SK-N-SH (cell line): ENCODE measurements around the gene TBC1D1. TPM values are rescaled to one million over a fixed set of nuclear protein-coding genes. Genes with fewer than 3 reads are reported as not detected.

ENCODE experiments used
- CTCF ChIA-PET: fragments of 300-600, 350-600 bp; formaldehyde crosslinking; extraction: SDS; loops from one replicate; lab custom pipeline; 2021; lab: Yijun Ruan, JAX
- POLR2A ChIA-PET: fragments of 350-600 bp; sonication (Branson Sonifier 250); formaldehyde crosslinking; extraction: SDS; loops from one replicate; lab custom pipeline; 2020; ENCODE audit warnings: antibody characterized with exemption, inconsistent platforms; lab: Yijun Ruan, JAX
- DNase-seq: peaks from one replicate; pipeline ENCODE4 v3.0.0; 2012
- H2AFZ ChIP-seq: fragments of 200-600 bp; sonication (generic); 2 replicates; pipeline ENCODE4 v1.8.1; 2016; ENCODE audit warnings: antibody characterized with exemption, mild to moderate bottlenecking, low read depth
- H3F3A ChIP-seq: fragments of 200-600 bp; sonication (generic); replicated peaks from 2 replicates; pipeline ENCODE3; 2016; ENCODE audit warnings: antibody characterized with exemption, mild to moderate bottlenecking; ENCODE audit not compliant: insufficient read depth
- H3K27ac ChIP-seq, 2 experiments: fragments of 200-500 bp in 1 of 2; fragments of 200-600 bp in 1 of 2; sonication (Bioruptor generic) in 1 of 2; sonication (generic), shearing (Covaris generic) in 1 of 2; 2 replicates each; pipeline versions ENCODE4 v1.5.1 to v1.6.1; 2014 to 2016; ENCODE audit warnings: low read depth in 2 of 2, inconsistent platforms in 1 of 2, low read length in 1 of 2, mild to moderate bottlenecking in 1 of 2, mixed read lengths in 1 of 2
- H3K27me3 ChIP-seq: fragments of 200-600 bp; sonication (generic), shearing (Covaris generic); 2 replicates; pipeline ENCODE4 v1.6.1; 2016; ENCODE audit warnings: mixed run types; ENCODE audit not compliant: insufficient read depth
- H3K36me3 ChIP-seq, 2 experiments: fragments of 200-500 bp in 1 of 2; fragments of 200-600 bp in 1 of 2; sonication (Bioruptor generic) in 1 of 2; sonication (generic) in 1 of 2; replicated peaks in 1 of 2; 2 replicates each; pipeline versions ENCODE3 to v1.5.1; 2014 to 2016; ENCODE audit warnings: low read length in 1 of 2, mild to moderate bottlenecking in 1 of 2; ENCODE audit not compliant: insufficient read depth in 2 of 2, control insufficient read depth in 1 of 2
- H3K4me1 ChIP-seq, 2 experiments: fragments of 200-500 bp in 1 of 2; fragments of 200-600 bp in 1 of 2; sonication (Bioruptor generic) in 1 of 2; sonication (generic), shearing (Covaris generic) in 1 of 2; 2 replicates each; pipeline versions ENCODE4 v1.5.1 to v1.6.1; 2014 to 2016; ENCODE audit warnings: low read depth in 1 of 2, low read length in 1 of 2, mixed run types in 1 of 2; ENCODE audit not compliant: insufficient read depth in 2 of 2, control insufficient read depth in 1 of 2
- H3K4me2 ChIP-seq: fragments of 200-600 bp; sonication (generic), shearing (Covaris generic); 2 replicates; pipeline ENCODE4 v1.6.1; 2017; ENCODE audit warnings: mixed run types
- H3K4me3 ChIP-seq, 2 experiments: fragments of 200-500 bp in 1 of 2; fragments of 200-600 bp in 1 of 2; sonication (Bioruptor generic) in 1 of 2; sonication (generic), shearing (Covaris generic) in 1 of 2; 2 replicates each; pipeline versions ENCODE4 v1.5.1 to v1.8.1; 2014 to 2016; ENCODE audit warnings: low read depth in 2 of 2, inconsistent platforms in 1 of 2, low read length in 1 of 2, mild to moderate bottlenecking in 1 of 2, mixed read lengths in 1 of 2, moderate library complexity in 1 of 2
- H3K79me2 ChIP-seq: fragments of 200-600 bp; sonication (generic); 2 replicates; pipeline ENCODE4 v1.8.1; 2017; ENCODE audit warnings: mild to moderate bottlenecking; ENCODE audit not compliant: insufficient read depth
- H3K9ac ChIP-seq: fragments of 200-600 bp; sonication (generic); 2 replicates; pipeline ENCODE4 v1.6.1; 2017; ENCODE audit warnings: mixed run types
- H3K9me2 ChIP-seq: fragments of 200-600 bp; sonication (generic); 2 replicates; pipeline ENCODE4 v1.6.1; 2017; ENCODE audit warnings: mixed run types
- H3K9me3 ChIP-seq: fragments of 200-600 bp; sonication (generic); 2 replicates; pipeline ENCODE4 v1.6.1; 2017; ENCODE audit warnings: mixed run types, mild to moderate bottlenecking, moderate library complexity
- H4K20me1 ChIP-seq: fragments of 200-600 bp; sonication (generic); 2 replicates; pipeline ENCODE4 v1.6.1; 2017; ENCODE audit warnings: mild to moderate bottlenecking, mixed run types; ENCODE audit not compliant: insufficient read depth
- CHD2 ChIP-seq: fragments of 150-350 bp; IDR thresholded peaks from 2 replicates; pipeline ENCODE4 v1.6.1; 2018; ENCODE audit warnings: low read length; ENCODE audit not compliant: partially characterized antibody
- ELF1 ChIP-seq: IDR thresholded peaks from 2 replicates; pipeline ENCODE4 v1.4.0; 2012
- EP300 ChIP-seq, 2 experiments: IDR thresholded peaks; 2 replicates each; pipeline versions ENCODE4 v1.4.0 to v1.6.1; 2012; ENCODE audit warnings: borderline replicate concordance in 1 of 2, low read depth in 1 of 2, low read length in 1 of 2
- EZH2phosphoT487 ChIP-seq: fragments of 200-600 bp; sonication (generic); IDR thresholded peaks from 2 replicates; pipeline ENCODE4 v1.6.1; 2017; ENCODE audit warnings: low read depth, mixed run types, mild to moderate bottlenecking, antibody characterized with exemption, moderate library complexity, borderline replicate concordance
- FOSL2 ChIP-seq: IDR thresholded peaks from 2 replicates; pipeline ENCODE4 v1.4.0; 2012; ENCODE audit warnings: low read depth, mild to moderate bottlenecking, moderate library complexity, borderline replicate concordance
- FOXM1 ChIP-seq: IDR thresholded peaks from 2 replicates; pipeline ENCODE4 v1.4.0; 2012; ENCODE audit warnings: low read depth, mild to moderate bottlenecking
- GABPA ChIP-seq: IDR thresholded peaks from 2 replicates; pipeline ENCODE4 v1.4.0; 2012; ENCODE audit warnings: low read depth, mild to moderate bottlenecking
- GATA2 ChIP-seq: sonication (generic); formaldehyde crosslinking; IDR thresholded peaks from 2 replicates; pipeline ENCODE4 v1.5.0; 2020; ENCODE audit warnings: mild to moderate bottlenecking, missing genetic modification reagents
- JUND ChIP-seq: IDR thresholded peaks from 2 replicates; pipeline ENCODE4 v1.4.0; 2012
- MEF2A ChIP-seq: IDR thresholded peaks from 2 replicates; pipeline ENCODE4 v1.4.0; 2012; ENCODE audit warnings: low read depth, borderline replicate concordance
- NFIC ChIP-seq: IDR thresholded peaks from 2 replicates; pipeline ENCODE4 v1.4.0; 2012; ENCODE audit warnings: borderline replicate concordance
- NRF1 ChIP-seq: IDR thresholded peaks from 2 replicates; pipeline ENCODE4 v1.6.1; 2012; ENCODE audit warnings: low read depth, mild to moderate bottlenecking, low read length
- POLR2AphosphoS5 ChIP-seq: IDR thresholded peaks from 2 replicates; pipeline ENCODE4 v1.6.1; 2012; ENCODE audit warnings: low read depth, low read length
- RFX5 ChIP-seq: IDR thresholded peaks from 2 replicates; pipeline ENCODE4 v1.6.1; 2012; ENCODE audit warnings: mild to moderate bottlenecking, improper control_type of control experiment, low read length
- SIN3A ChIP-seq: IDR thresholded peaks from 2 replicates; pipeline ENCODE4 v1.6.1; 2012; ENCODE audit warnings: low read depth, mild to moderate bottlenecking, low read length, moderate library complexity, borderline replicate concordance
- SMC3 ChIP-seq: IDR thresholded peaks from 2 replicates; pipeline ENCODE4 v1.6.1; 2012; ENCODE audit warnings: low read depth, low read length, improper control_type of control experiment
- TEAD4 ChIP-seq: IDR thresholded peaks from 2 replicates; pipeline ENCODE4 v1.4.0; 2012; ENCODE audit warnings: mild to moderate bottlenecking, borderline replicate concordance; ENCODE audit not compliant: insufficient read depth
- YY1 ChIP-seq: IDR thresholded peaks from 2 replicates; pipeline ENCODE4 v1.4.0; 2012; ENCODE audit warnings: low read depth, mild to moderate bottlenecking
- WGBS: methylation state at CpG from one replicate; pipeline ENCODE4 v1.1.6; 2017; ENCODE audit warnings: low lambda C conversion rate; 5-methylcytosine and 5-hydroxymethylcytosine counted together
- polyA plus RNA-seq, 3 experiments: library from polyadenylated mRNA; depleted of rRNA; stranded (reverse); fragments of >200 nt; gene quantifications; 2 replicates each; pipeline ENCODE4 v1.2.3, GENCODE V29; 2012
- TF ChIP-seq, protein P1 (sequence below): IDR thresholded peaks from 2 replicates; pipeline ENCODE4; 2012
- TF ChIP-seq, protein P2 (sequence below): IDR thresholded peaks from 2 replicates; pipeline ENCODE4 v1.4.0; 2012; ENCODE audit warnings: low read depth, borderline replicate concordance
- TF ChIP-seq, protein P3 (sequence below): fragments of 200-600 bp; sonication (generic); IDR thresholded peaks from 2 replicates; pipeline ENCODE4 v1.6.1; 2017; ENCODE audit warnings: antibody characterized with exemption, mild to moderate bottlenecking, moderate library complexity
- TF ChIP-seq, protein P4 (sequence below): IDR thresholded peaks from 2 replicates; pipeline ENCODE4 v1.4.0; 2012; ENCODE audit warnings: low read depth
- TF ChIP-seq, protein P5 (sequence below): IDR thresholded peaks from 2 replicates; pipeline ENCODE4 v1.4.0; 2012; ENCODE audit warnings: low read depth, borderline replicate concordance
- TF ChIP-seq, protein P6 (sequence below): fragments of 150-350 bp; IDR thresholded peaks from 2 replicates; pipeline ENCODE4 v1.6.1; 2016; ENCODE audit warnings: mild to moderate bottlenecking, low read depth, low read length

TBC1D1 gene
- polyA plus RNA-seq, 1 of the 3 experiments (the other 2 are of a cell fraction) = 29.8 TPM

DNA sequence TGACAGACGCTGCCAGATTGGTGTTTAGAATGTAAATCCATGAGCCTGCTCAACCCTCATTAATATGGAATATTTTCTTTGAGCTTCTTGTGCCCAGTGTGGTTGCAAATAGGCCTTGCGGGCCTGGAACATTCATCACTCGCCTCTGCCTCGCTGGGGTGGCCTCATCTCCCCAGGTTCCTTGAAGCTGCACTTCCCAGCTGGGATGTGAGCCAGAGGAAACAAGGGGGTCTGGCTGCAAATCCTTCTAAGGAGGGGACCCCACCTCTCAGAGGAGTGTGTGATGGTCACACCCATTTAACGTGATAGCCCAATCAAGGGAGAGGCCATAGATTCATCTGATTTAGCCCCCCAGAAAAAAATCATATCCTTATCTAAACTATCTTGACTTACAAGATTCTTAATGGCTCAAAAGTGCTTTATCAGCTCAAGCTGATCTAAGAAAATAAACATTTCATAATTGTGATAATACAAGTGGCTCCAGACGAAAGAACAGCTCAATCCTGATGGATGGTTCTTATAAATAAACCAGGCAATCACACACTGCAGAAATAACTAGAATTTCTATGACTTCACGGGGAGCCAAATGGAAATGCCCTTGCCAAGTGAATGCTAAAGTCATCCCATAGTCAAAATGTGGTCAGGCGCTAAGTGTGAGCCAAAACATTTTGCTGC lies 259.2 kb downstream of the TBC1D1 start (continued):
- TF ChIP-seq CHD2 (no peak), NRF1 (no peak), RFX5 (no peak), SIN3A (no peak), FOXM1 (peak; percentile 84)
- TF ChIP-seq, protein P1, sequence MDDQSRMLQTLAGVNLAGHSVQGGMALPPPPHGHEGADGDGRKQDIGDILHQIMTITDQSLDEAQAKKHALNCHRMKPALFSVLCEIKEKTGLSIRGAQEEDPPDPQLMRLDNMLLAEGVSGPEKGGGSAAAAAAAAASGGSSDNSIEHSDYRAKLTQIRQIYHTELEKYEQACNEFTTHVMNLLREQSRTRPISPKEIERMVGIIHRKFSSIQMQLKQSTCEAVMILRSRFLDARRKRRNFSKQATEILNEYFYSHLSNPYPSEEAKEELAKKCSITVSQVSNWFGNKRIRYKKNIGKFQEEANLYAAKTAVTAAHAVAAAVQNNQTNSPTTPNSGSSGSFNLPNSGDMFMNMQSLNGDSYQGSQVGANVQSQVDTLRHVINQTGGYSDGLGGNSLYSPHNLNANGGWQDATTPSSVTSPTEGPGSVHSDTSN = peak; percentile 95
- TF ChIP-seq, protein P2, sequence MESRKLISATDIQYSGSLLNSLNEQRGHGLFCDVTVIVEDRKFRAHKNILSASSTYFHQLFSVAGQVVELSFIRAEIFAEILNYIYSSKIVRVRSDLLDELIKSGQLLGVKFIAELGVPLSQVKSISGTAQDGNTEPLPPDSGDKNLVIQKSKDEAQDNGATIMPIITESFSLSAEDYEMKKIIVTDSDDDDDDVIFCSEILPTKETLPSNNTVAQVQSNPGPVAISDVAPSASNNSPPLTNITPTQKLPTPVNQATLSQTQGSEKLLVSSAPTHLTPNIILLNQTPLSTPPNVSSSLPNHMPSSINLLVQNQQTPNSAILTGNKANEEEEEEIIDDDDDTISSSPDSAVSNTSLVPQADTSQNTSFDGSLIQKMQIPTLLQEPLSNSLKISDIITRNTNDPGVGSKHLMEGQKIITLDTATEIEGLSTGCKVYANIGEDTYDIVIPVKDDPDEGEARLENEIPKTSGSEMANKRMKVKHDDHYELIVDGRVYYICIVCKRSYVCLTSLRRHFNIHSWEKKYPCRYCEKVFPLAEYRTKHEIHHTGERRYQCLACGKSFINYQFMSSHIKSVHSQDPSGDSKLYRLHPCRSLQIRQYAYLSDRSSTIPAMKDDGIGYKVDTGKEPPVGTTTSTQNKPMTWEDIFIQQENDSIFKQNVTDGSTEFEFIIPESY = no peak

DNA sequence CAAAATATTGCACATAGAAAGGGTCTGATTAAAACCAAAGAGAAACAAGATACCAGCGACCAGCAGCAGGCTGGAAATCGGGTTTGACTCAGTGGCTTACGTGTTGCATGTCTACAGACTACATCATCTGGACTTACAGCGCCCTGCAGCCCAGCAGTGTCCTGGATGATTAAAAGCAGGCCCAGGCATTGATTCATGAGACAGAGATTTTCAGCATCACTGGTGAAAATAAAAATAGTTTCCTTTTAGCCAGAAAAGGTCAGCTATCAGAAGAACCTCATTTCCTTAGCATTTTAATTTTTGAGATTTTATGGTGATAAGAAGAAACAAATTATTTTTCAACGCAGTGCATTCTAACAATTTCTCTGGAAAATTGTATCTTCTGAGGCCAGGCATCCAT lies 259.9 kb downstream of the TBC1D1 start:
- Histone ChIP-seq H4K20me1 (no peaks in the 10 kb centered on the region), H3K27ac (peak overlapping the region; percentile 48 to 91; a peak in 3 of 4 replicates), H3K79me2 (no peaks in the 10 kb centered on the region), H3K27me3 (no peaks in the 10 kb centered on the region), H3K9ac (peak overlapping the region; percentile 46; the same call in 1 of the 2 replicates), H3K36me3 (no peaks in the 10 kb centered on the region), H3K4me1 (peaks cover 15% of the 10 kb centered on the region in 2 experiments; a peak in 3 of 4 replicates), H3F3A (peaks cover 31% of the 10 kb centered on the region), H3K9me2 (no peaks in the 10 kb centered on the region), H3K9me3 (no peaks in the 10 kb centered on the region), H2AFZ (no peak overlapping the region), H3K4me3 (no peak overlapping the region; a peak in 1 of 4 replicates), H3K4me2 (peak overlapping the region; percentile 46)
- POLR2A ChIA-PET = no interaction called here
- CTCF ChIA-PET = interaction anchor here (0.6 to 1.6 kb wide), 2 partner anchors 29 to 82 kb away, joined by 3 to 5 read pairs; no protein-coding TSS in a partner anchor
- 41% methylated on average over 5 of the region's 5 CpGs for WGBS
- no peak for DNase-seq
- TF ChIP-seq TEAD4 = peak; percentile 89
- TF ChIP-seq NFIC = peak; percentile 48
- TF ChIP-seq, protein P3, sequence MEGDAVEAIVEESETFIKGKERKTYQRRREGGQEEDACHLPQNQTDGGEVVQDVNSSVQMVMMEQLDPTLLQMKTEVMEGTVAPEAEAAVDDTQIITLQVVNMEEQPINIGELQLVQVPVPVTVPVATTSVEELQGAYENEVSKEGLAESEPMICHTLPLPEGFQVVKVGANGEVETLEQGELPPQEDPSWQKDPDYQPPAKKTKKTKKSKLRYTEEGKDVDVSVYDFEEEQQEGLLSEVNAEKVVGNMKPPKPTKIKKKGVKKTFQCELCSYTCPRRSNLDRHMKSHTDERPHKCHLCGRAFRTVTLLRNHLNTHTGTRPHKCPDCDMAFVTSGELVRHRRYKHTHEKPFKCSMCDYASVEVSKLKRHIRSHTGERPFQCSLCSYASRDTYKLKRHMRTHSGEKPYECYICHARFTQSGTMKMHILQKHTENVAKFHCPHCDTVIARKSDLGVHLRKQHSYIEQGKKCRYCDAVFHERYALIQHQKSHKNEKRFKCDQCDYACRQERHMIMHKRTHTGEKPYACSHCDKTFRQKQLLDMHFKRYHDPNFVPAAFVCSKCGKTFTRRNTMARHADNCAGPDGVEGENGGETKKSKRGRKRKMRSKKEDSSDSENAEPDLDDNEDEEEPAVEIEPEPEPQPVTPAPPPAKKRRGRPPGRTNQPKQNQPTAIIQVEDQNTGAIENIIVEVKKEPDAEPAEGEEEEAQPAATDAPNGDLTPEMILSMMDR = no peak
- no peak for TF ChIP-seq NRF1
- TF ChIP-seq GATA2 (CRISPR knock-in tag) = no peak
- TF ChIP-seq, protein P4, sequence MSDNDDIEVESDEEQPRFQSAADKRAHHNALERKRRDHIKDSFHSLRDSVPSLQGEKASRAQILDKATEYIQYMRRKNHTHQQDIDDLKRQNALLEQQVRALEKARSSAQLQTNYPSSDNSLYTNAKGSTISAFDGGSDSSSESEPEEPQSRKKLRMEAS = no peak
- TF ChIP-seq ELF1 = no peak
- TF ChIP-seq GABPA = 0 out of 2 replicates have a peak, but pooled peaks have one; percentile 3
- no peak for TF ChIP-seq EZH2phosphoT487
- peak; percentile 71; the same call in 1 of the 2 replicates for TF ChIP-seq POLR2AphosphoS5
- peak; percentile 74 for TF ChIP-seq MEF2A
- TF ChIP-seq JUND = peak; percentile 92
- TF ChIP-seq EP300 (IDR thresholded peaks at IDR 0.05; ENCODE audit: borderline replicate concordance in 1 of 2, low read depth in 1 of 2, low read length in 1 of 2) = peak in 1 of 2 experiments; percentile 94; a peak in 2 of 4 replicates
- no peak for TF ChIP-seq YY1
- peak; percentile 81 for TF ChIP-seq FOSL2
- TF ChIP-seq, protein P5, sequence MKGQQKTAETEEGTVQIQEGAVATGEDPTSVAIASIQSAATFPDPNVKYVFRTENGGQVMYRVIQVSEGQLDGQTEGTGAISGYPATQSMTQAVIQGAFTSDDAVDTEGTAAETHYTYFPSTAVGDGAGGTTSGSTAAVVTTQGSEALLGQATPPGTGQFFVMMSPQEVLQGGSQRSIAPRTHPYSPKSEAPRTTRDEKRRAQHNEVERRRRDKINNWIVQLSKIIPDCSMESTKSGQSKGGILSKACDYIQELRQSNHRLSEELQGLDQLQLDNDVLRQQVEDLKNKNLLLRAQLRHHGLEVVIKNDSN = no peak
- TF ChIP-seq FOXM1 = peak; percentile 87
- TF ChIP-seq, protein P6, sequence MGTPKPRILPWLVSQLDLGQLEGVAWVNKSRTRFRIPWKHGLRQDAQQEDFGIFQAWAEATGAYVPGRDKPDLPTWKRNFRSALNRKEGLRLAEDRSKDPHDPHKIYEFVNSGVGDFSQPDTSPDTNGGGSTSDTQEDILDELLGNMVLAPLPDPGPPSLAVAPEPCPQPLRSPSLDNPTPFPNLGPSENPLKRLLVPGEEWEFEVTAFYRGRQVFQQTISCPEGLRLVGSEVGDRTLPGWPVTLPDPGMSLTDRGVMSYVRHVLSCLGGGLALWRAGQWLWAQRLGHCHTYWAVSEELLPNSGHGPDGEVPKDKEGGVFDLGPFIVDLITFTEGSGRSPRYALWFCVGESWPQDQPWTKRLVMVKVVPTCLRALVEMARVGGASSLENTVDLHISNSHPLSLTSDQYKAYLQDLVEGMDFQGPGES = no peak
- TF ChIP-seq SMC3 = no peak
